GM13977 (cell line): ENCODE results near the gene PON3.

ENCODE experiments used
- DNase-seq: peaks from one replicate; pipeline ENCODE4 v3.0.0; 2012; ENCODE audit warnings: low spot score
- in situ Hi-C: fragments of 300-500 bp; cut with MboI; formaldehyde crosslinking; loops from one replicate; pipeline ENCODE4 v1.12.0; 2022; ENCODE audit warnings: low sequenced_read_pairs, low pct_unique_long_range_greater_than_20kb, mixed read lengths, inconsistent platforms; ENCODE audit not compliant: unreplicated experiment
- TF ChIP-seq, protein P1 (sequence below): IDR thresholded peaks from 2 replicates; pipeline ENCODE4 v1.5.1; 2012; ENCODE audit warnings: mild to moderate bottlenecking, control low read depth; ENCODE audit not compliant: insufficient read depth; ENCODE audit errors: extremely low read depth, missing control alignments

Gene PON3

DNA sequence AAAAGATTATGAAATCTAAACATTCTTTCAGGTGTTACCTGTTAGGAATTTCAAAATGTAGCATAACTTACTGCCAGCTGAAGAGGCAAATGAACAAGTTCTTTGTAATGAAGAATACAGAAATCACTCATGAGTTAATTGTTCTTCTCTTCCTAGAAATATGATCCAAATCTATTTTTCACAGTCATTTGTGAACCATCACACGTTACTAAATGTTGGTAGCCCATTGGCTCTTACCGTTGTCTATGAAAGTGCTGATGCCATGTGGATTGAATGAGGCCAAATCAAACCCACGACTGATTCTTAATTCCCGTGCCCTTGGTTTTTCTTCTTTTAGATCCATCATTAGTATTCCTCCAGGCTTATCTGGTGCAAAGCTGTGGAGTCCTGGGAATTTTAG, 15.9 kb upstream of the PON3 start:
- in situ Hi-C loops = no loop called here
- TF ChIP-seq, protein P1, sequence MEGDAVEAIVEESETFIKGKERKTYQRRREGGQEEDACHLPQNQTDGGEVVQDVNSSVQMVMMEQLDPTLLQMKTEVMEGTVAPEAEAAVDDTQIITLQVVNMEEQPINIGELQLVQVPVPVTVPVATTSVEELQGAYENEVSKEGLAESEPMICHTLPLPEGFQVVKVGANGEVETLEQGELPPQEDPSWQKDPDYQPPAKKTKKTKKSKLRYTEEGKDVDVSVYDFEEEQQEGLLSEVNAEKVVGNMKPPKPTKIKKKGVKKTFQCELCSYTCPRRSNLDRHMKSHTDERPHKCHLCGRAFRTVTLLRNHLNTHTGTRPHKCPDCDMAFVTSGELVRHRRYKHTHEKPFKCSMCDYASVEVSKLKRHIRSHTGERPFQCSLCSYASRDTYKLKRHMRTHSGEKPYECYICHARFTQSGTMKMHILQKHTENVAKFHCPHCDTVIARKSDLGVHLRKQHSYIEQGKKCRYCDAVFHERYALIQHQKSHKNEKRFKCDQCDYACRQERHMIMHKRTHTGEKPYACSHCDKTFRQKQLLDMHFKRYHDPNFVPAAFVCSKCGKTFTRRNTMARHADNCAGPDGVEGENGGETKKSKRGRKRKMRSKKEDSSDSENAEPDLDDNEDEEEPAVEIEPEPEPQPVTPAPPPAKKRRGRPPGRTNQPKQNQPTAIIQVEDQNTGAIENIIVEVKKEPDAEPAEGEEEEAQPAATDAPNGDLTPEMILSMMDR = no peak

DNA sequence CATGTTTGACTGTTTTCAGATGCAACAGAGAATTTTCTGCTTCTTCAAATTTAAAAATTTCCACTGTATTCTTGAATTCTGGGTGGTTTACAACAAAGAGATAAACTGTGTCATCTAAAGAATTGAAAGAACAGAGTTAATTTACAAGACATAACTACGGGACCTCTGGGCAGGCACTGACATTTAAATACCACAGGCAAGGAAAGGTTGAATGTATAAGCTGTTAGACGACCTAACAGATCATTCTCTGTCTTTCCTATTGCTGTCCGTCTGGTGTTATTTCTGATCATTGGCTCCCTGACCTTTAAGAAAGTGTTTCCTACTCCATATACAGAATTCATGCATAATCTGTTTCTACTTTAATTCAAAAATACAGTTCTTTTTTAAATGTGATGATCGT, 15.5 kb upstream of the PON3 start:
- in situ Hi-C loops = no loop called here
- no peak for DNase-seq
- TF ChIP-seq, protein P1 = no peak

More for the DNA sequence above, 15.9 kb upstream of the PON3 start:
- no peak for DNase-seq

DNA sequence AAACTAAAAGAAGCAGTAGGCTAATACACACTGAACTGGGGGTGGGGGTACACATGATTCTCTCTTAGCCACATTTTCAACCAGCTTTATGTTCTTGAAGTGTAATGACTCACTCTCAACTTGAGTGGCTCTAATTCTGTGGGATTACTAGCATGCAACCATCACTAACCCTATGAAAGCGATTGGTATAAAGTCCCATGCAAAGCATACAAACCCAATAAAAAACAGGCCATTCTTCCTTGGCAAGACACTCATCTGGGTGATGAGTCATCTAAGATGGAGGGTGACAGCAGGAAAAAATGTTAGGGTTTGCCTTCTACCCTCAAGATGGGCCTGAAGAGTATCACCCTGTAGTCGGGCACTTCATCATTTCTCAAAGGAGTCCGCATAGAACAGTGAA, 14.9 kb upstream of the PON3 start:
- TF ChIP-seq, protein P1 = no peak
- in situ Hi-C loops = no loop called here

DNA sequence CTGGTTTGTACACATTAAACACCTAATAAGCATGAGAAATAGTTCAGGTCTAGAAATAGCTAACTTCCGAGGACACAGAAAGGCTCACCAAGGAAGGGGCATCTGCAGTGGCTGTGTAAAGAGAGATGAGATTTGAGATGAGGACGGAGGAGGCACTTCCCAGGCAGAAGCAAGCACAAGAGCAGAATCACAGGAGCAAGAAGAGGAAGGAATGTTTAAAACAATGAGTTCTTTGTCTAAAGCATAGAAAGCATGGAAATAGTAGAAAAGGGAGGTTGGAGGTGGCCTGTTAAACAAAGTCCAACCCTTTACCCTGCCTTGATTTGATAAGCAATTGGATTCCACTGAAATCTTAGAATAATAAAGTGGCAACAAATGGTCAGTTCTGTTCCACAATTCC, 11.6 kb upstream of the PON3 start:
- TF ChIP-seq, protein P1 = no peak
- in situ Hi-C loops = no loop called here
- no peak for DNase-seq

More for the DNA sequence above, 14.9 kb upstream of the PON3 start:
- DNase-seq = no peak

DNA sequence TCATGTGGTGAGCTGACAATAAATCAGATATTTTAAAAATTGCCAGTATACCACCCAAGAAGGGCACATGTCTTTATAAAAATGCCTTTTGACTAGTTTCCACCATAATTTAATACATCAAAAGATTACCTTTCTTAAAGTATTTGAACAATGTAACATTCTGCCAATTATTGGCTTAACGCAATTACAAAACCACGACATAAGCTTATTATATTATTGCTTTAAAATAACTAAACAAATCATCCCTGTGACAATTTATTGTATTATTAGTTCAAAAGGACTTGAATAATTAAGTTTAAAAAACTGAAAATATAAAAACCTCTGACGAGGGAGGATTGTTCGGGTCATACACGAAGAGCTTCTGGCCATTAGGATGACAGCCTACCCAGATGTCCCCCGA, 9.6 kb upstream of the PON3 start:
- DNase-seq = no peak
- in situ Hi-C loops = no loop called here
- TF ChIP-seq, protein P1 = no peak

DNA sequence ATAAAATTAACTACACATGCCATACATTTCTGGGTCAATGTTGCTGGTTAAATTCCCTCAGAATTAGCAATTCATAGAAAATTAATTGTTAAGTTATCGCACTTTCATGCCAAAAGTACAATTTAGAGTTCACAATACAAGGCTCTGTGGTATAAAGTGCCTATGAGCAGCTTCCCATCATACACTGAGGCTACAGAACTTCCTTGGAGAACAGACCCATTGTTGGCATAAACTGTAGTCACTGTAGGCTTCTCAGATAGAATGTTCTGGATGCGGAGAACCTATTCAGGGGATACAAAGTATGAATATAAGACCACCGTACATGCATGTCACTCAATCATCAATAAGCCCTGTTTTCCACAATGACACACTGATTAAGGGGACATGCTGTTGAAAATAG, 9.0 kb upstream of the PON3 start:
- TF ChIP-seq, protein P1 = no peak
- DNase-seq = no peak

DNA sequence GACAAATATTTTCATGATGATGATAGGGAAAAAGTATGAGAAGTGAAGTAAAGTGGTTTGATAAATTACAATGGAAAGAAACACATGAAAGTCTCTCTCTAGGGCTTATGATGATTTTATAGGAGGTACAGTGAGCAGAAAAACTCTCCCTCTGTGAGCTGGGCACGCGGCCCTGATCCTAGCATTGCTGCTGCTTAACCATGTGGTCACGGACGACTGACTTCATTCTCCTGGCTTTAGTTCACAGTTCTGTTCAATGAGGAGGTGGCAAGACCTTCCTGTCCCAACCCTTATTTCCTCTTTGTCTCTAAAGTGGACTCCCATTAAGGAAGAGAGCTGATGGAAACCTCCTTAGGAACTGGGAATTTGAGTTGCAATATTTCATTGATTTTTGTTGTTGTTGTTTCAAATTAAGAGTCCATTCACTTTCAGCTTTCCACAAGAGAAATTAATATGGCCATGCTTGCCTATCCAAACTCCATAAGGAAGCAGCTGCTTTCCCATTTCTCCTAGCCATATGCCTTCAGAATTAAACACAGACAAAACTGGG, 8.2 kb upstream of the PON3 start:
- no peak for DNase-seq
- TF ChIP-seq, protein P1 = no peak
- in situ Hi-C loops = no loop called here

More for the DNA sequence above, 9.0 kb upstream of the PON3 start:
- in situ Hi-C loops = no loop called here
